GM12873 (cell line): ENCODE results near the gene ACTR8.

Source experiments
- TF ChIP-seq, protein P1 (sequence below): IDR thresholded peaks from 2 replicates; pipeline ENCODE4 v1.5.1; 2012; ENCODE audit warnings: low read depth, mild to moderate bottlenecking, moderate library complexity, low read length, control low read depth; ENCODE audit not compliant: insufficient read depth; ENCODE audit errors: missing control alignments

Gene ACTR8

DNA sequence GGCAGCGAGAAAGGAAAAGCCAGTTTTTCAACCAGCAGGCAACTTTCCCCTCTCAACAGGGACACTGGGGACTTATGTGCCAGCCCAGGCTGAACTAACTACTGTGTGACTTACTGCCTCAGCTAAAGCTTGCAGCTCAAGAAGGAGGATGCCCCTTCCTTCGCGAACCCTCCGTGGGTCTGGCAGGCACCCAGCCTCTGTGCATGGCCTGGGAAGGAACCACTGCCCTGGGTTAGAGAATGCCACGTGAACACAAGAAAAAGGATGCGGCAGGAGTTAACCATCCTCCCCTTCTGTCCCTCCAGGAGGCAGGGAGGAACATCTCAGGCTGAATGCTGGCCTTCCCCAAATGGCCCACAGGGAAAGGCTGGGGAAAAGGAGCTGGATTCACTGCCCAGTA lies 64.7 kb downstream of the ACTR8 start:
- TF ChIP-seq, protein P1, sequence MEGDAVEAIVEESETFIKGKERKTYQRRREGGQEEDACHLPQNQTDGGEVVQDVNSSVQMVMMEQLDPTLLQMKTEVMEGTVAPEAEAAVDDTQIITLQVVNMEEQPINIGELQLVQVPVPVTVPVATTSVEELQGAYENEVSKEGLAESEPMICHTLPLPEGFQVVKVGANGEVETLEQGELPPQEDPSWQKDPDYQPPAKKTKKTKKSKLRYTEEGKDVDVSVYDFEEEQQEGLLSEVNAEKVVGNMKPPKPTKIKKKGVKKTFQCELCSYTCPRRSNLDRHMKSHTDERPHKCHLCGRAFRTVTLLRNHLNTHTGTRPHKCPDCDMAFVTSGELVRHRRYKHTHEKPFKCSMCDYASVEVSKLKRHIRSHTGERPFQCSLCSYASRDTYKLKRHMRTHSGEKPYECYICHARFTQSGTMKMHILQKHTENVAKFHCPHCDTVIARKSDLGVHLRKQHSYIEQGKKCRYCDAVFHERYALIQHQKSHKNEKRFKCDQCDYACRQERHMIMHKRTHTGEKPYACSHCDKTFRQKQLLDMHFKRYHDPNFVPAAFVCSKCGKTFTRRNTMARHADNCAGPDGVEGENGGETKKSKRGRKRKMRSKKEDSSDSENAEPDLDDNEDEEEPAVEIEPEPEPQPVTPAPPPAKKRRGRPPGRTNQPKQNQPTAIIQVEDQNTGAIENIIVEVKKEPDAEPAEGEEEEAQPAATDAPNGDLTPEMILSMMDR, result no peak
